K562 (cell line): ENCODE measurements around the gene BCL10. TPM values are rescaled to one million over a fixed set of nuclear protein-coding genes. Genes with fewer than 3 reads are reported as not detected.
A peak's percentile ranks its signal among the peaks of the same experiment; 100 is the strongest.

ENCODE experiments used
- ATF3 ChIP-seq, 2 experiments: fragments of 450-650 bp in 1 of 2; sonication (generic) in 1 of 2; formaldehyde crosslinking in 1 of 2; IDR thresholded peaks in 1 of 2; conservative IDR thresholded peaks in 1 of 2; 2 replicates each; pipeline versions ENCODE4 v1.6.1 to v1.8.1; 2016 to 2023; ENCODE audit warnings: mild to moderate bottlenecking in 2 of 2, moderate library complexity in 2 of 2, inconsistent platforms in 1 of 2, missing genetic modification reagents in 1 of 2
- BACH1 ChIP-seq: fragments of 200-800 bp; sonication (Bioruptor generic); IDR thresholded peaks from 2 replicates; pipeline ENCODE4 v1.6.1; 2016; ENCODE audit warnings: missing genetic modification characterization, missing compliant biosample characterization
- CHD1 ChIP-seq: fragments of 200-600 bp; sonication (generic); IDR thresholded peaks from one replicate; pipeline ENCODE4 v1.6.1; 2012; ENCODE audit warnings: mild to moderate bottlenecking, moderate library complexity, low read length, inconsistent platforms
- EHMT2 ChIP-seq: fragments of 450-650 bp; IDR thresholded peaks from 2 replicates; pipeline ENCODE4 v1.6.1; 2018; ENCODE audit warnings: antibody characterized with exemption
- FOXP4 ChIP-seq: sonication (generic); formaldehyde crosslinking; IDR thresholded peaks from 2 replicates; pipeline ENCODE4 v1.8.0; 2022; ENCODE audit warnings: mild to moderate bottlenecking, missing genetic modification reagents, borderline replicate concordance
- HDAC6 ChIP-seq: IDR thresholded peaks from 2 replicates; pipeline ENCODE4 v1.6.1; 2012; ENCODE audit warnings: low read depth, mild to moderate bottlenecking, control low read depth, inconsistent platforms, low read length, moderate library complexity
- HOXB6 ChIP-seq: fragments of 250-450 bp; sonication (Bioruptor Pico); IDR thresholded peaks from 2 replicates; pipeline ENCODE4 v1.5.1; 2022; ENCODE audit warnings: mild to moderate bottlenecking, borderline replicate concordance
- MAFG ChIP-seq: fragments of 450-650 bp; conservative IDR thresholded peaks from 2 replicates; pipeline ENCODE4 v1.6.1; 2016; ENCODE audit warnings: missing genetic modification characterization, missing compliant biosample characterization
- MTA3 ChIP-seq: fragments of 450-650 bp; formaldehyde crosslinking; IDR thresholded peaks from 2 replicates; pipeline ENCODE4 v1.6.1; 2017; ENCODE audit warnings: mild to moderate bottlenecking, borderline replicate concordance
- NCOA6 ChIP-seq: fragments of 450-650 bp; IDR thresholded peaks from 2 replicates; pipeline ENCODE4 v1.6.1; 2017; ENCODE audit warnings: mild to moderate bottlenecking
- NELFE ChIP-seq: IDR thresholded peaks from 2 replicates; pipeline ENCODE4 v1.6.1; 2011; ENCODE audit warnings: mild to moderate bottlenecking; ENCODE audit not compliant: insufficient read depth, insufficient read length
- PRPF4 ChIP-seq: fragments of 200-400 bp; formaldehyde crosslinking; IDR thresholded peaks from one replicate; pipeline ENCODE4 v1.6.1; 2017; ENCODE audit warnings: low read length, low read depth, mild to moderate bottlenecking; ENCODE audit not compliant: insufficient read depth, poor library complexity, severe bottlenecking
- TCF15 ChIP-seq: fragments of 250-450 bp; sonication (Bioruptor Pico); IDR thresholded peaks from 2 replicates; pipeline ENCODE4 v1.8.0; 2022; ENCODE audit warnings: moderate library complexity, mild to moderate bottlenecking, inconsistent platforms
- ZNF239 ChIP-seq: fragments of 250-450 bp; sonication (Bioruptor Pico); IDR thresholded peaks from 2 replicates; pipeline ENCODE4 v1.4.0; 2020; ENCODE audit warnings: mild to moderate bottlenecking
- ZNF395 ChIP-seq: fragments of 200-800 bp; sonication (Bioruptor generic); IDR thresholded peaks from 2 replicates; pipeline ENCODE4 v1.6.1; 2017; ENCODE audit warnings: missing genetic modification characterization, missing compliant biosample characterization
- ZNF436 ChIP-seq: fragments of 250-450, 450-650 bp; sonication (Bioruptor Pico); formaldehyde crosslinking; IDR thresholded peaks from 2 replicates; pipeline ENCODE4 v1.7.0; 2020; ENCODE audit warnings: mild to moderate bottlenecking
- polyA plus RNA-seq, 8 experiments: library from polyadenylated mRNA; depleted of rRNA in 4 of 8; stranded (reverse) in 5 of 8; unstranded in 3 of 8; fragments of >200 nt; fragmentation: Nextera tagmentation in 2 of 8; fragmentation: Illumina TruSeq in 1 of 8; extraction: Ambion mirVana in 2 of 8; extraction: Trizol in 1 of 8; gene quantifications; 2 replicates each; pipeline versions ENCODE4 v1.2.1 to v1.2.3, GENCODE V29; 2011 to 2014; ENCODE audit warnings: inconsistent platforms in 1 of 8, missing spikeins in 1 of 8
- total RNA-seq, 7 experiments: library from RNA; depleted of rRNA in 6 of 7; stranded (reverse); fragments of >200 nt in 6 of 7; fragmentation: Illumina TruSeq in 2 of 7; extraction: Trizol in 2 of 7; gene quantifications; 2 replicates each; pipeline versions ENCODE4 v1.2.1 to v1.2.3, GENCODE V29; 2011 to 2021; ENCODE audit warnings: low replicate concordance in 1 of 7

BCL10 gene
- total and polyA plus RNA-seq, 9 of the 15 experiments (the other 6 are each of a cell fraction or from before 2014, with no cell fraction given) = 8.0 to 19.4 (median 12.3) TPM

- TF ChIP-seq ZNF395 (CRISPR knock-in tag) (no peak; the same call in 1 of the 2 replicates), EHMT2 (no peak), FOXP4 (CRISPR knock-in tag) (no peak), ZNF239 (CRISPR knock-in tag) (no peak), HDAC6 (no peak), NELFE (no peak), TCF15 (CRISPR knock-in tag) (no peak), MAFG (tag) (peak; percentile 36; the same call in 1 of the 2 replicates), MTA3 (no peak), HOXB6 (CRISPR knock-in tag) (no peak), PRPF4 (no peak), NCOA6 (peak; percentile 29; the same call in 1 of the 2 replicates), BACH1 (tag) (no peak; the same call in 1 of the 2 replicates), ZNF436 (no peak), CHD1 (no peak), ATF3 (IDR thresholded peaks at IDR 0.05) (0 out of 2 replicates have a peak, but pooled peaks have one; percentile 11), ATF3 (CRISPR knock-in tag; conservative IDR thresholded peaks at IDR 0.05) (no peak)
Measured at GRCh38 chr1:85244271-85245061, 32.0 kb downstream of the BCL10 start (continued).
